Uterus (tissue), 2 donors: Measurements from ENCODE around the gene NEIL3.

Source experiments
- POLR2A ChIP-seq, 2 donors: fragments of 450-650 bp; IDR thresholded peaks; one replicate each; pipeline ENCODE4 v1.6.1; 2016; ENCODE audit warnings: antibody characterized with exemption in 2 of 2, mild to moderate bottlenecking in 1 of 2, moderate library complexity in 1 of 2
- TF ChIP-seq, protein P1 (sequence below), 4 experiments: fragments of 200-600 bp in 2 of 4; fragments of 450-650 bp in 2 of 4; sonication (generic) in 2 of 4; IDR thresholded peaks; one replicate each; pipeline ENCODE4 v1.5.1; 2016 to 2019; ENCODE audit warnings: antibody characterized with exemption in 4 of 4, mild to moderate bottlenecking in 2 of 4, moderate library complexity in 1 of 4

DNA sequence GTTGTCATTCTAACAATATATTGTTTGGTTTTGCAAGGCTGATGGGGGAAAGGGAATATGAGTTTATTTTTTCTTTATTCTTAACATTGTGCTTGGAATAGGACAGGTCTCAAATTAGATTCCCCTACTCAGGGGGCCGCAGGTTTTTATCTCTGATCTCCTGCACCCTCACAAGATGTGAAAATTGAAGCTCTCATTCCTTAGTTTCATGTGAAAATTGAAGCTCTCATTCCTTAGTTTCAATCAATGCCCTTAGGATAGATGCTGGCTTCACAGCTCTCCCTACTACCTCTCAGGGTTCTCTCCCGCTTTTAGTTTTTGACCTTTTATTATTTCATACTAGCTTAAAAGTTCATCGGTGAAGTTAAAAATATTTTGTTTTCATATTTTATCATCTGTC is 12.0 kb downstream of the NEIL3 start:
- no peak for TF ChIP-seq POLR2A (IDR thresholded peaks at IDR 0.05)
- TF ChIP-seq, protein P1, sequence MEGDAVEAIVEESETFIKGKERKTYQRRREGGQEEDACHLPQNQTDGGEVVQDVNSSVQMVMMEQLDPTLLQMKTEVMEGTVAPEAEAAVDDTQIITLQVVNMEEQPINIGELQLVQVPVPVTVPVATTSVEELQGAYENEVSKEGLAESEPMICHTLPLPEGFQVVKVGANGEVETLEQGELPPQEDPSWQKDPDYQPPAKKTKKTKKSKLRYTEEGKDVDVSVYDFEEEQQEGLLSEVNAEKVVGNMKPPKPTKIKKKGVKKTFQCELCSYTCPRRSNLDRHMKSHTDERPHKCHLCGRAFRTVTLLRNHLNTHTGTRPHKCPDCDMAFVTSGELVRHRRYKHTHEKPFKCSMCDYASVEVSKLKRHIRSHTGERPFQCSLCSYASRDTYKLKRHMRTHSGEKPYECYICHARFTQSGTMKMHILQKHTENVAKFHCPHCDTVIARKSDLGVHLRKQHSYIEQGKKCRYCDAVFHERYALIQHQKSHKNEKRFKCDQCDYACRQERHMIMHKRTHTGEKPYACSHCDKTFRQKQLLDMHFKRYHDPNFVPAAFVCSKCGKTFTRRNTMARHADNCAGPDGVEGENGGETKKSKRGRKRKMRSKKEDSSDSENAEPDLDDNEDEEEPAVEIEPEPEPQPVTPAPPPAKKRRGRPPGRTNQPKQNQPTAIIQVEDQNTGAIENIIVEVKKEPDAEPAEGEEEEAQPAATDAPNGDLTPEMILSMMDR (IDR thresholded peaks at IDR 0.05) = no peak
